ENCODE measurements around the gene ALPP. TPM values are rescaled to one million over a fixed set of nuclear protein-coding genes. Genes with fewer than 3 reads are reported as not detected.
"Not testable (repeated sequence)": the region's sequence is repeated elsewhere in the genome, so short reads cannot be mapped to it uniquely, and the experiment has no call there.

Gene ALPP
- total and polyA plus RNA-seq, 9 donors, result 0.09 to 0.30 TPM; not detected in 7

GRCh38 chr2:232407428-232408150, 29.0 kb downstream of the ALPP start:
- H3K9me3 ChIP-seq (replicated peaks; ENCODE audit: control insufficient read depth, low read depth, low read length); DNase-seq; H3K27ac ChIP-seq (ENCODE audit: low read length); H3K36me3 ChIP-seq (ENCODE audit: control insufficient read depth, insufficient read depth, low read length); H3K4me3 ChIP-seq (ENCODE audit: low read length); H3K4me1 ChIP-seq (ENCODE audit: control insufficient read depth, insufficient read depth, low read length): not testable (repeated sequence)
- H3K27me3 ChIP-seq (ENCODE audit: control insufficient read depth, insufficient read depth, low read length), result peaks cover 19% of the 10 kb centered on the region
- WGBS (ENCODE audit: insufficient coverage), result 92% methylated on average over 21 of the region's 30 CpGs

GRCh38 chr2:232408269-232408668, 29.7 kb downstream of the ALPP start:
- H3K27ac ChIP-seq (ENCODE audit: low read length); H3K4me3 ChIP-seq (ENCODE audit: low read length); H3K4me1 ChIP-seq (ENCODE audit: control insufficient read depth, insufficient read depth, low read length); DNase-seq; H3K9me3 ChIP-seq (replicated peaks; ENCODE audit: control insufficient read depth, low read depth, low read length); H3K36me3 ChIP-seq (ENCODE audit: control insufficient read depth, insufficient read depth, low read length): not testable (repeated sequence)
- WGBS (ENCODE audit: insufficient coverage), result 84% methylated on average over 5 of the region's 10 CpGs
- peaks cover 21% of the 10 kb centered on the region for H3K27me3 ChIP-seq (ENCODE audit: control insufficient read depth, insufficient read depth, low read length)

GRCh38 chr2:232409617-232410016, 31.1 kb downstream of the ALPP start:
- H3K27ac ChIP-seq (ENCODE audit: low read length); H3K4me3 ChIP-seq (ENCODE audit: low read length); H3K4me1 ChIP-seq (ENCODE audit: control insufficient read depth, insufficient read depth, low read length); H3K36me3 ChIP-seq (ENCODE audit: control insufficient read depth, insufficient read depth, low read length); DNase-seq; H3K9me3 ChIP-seq (replicated peaks; ENCODE audit: control insufficient read depth, low read depth, low read length): not testable (repeated sequence)
- H3K27me3 ChIP-seq (ENCODE audit: control insufficient read depth, insufficient read depth, low read length), result peaks cover 26% of the 10 kb centered on the region
- 51% methylated on average over 27 of the region's 40 CpGs for WGBS (ENCODE audit: insufficient coverage)

GRCh38 chr2:232410238-232410900, 31.8 kb downstream of the ALPP start:
- peaks cover 31% of the 10 kb centered on the region for H3K27me3 ChIP-seq (ENCODE audit: control insufficient read depth, insufficient read depth, low read length)
- H3K4me1 ChIP-seq (ENCODE audit: control insufficient read depth, insufficient read depth, low read length), result no peaks in the 10 kb centered on the region
- WGBS (ENCODE audit: insufficient coverage), result 69% methylated on average over 3 of the region's 7 CpGs
- H3K9me3 ChIP-seq (replicated peaks; ENCODE audit: control insufficient read depth, low read depth, low read length), result no peaks in the 10 kb centered on the region
- no peak for DNase-seq
- no peak overlapping the region for H3K27ac ChIP-seq (ENCODE audit: low read length)
- no peaks in the 10 kb centered on the region for H3K36me3 ChIP-seq (ENCODE audit: control insufficient read depth, insufficient read depth, low read length)
- H3K4me3 ChIP-seq (ENCODE audit: low read length), result no peak overlapping the region

- no peaks in the 10 kb centered on the region for H3K36me3 ChIP-seq (ENCODE audit: control insufficient read depth, insufficient read depth, low read length)
- no peak overlapping the region for H3K4me3 ChIP-seq (ENCODE audit: low read length)
- H3K27ac ChIP-seq (ENCODE audit: low read length), result no peak overlapping the region
- H3K4me1 ChIP-seq (ENCODE audit: control insufficient read depth, insufficient read depth, low read length), result no peaks in the 10 kb centered on the region
- WGBS (ENCODE audit: insufficient coverage), result 98% methylated on average over 5 of the region's 6 CpGs
- H3K27me3 ChIP-seq (ENCODE audit: control insufficient read depth, insufficient read depth, low read length), result peaks cover 40% of the 10 kb centered on the region
- no peak for DNase-seq
- H3K9me3 ChIP-seq (replicated peaks; ENCODE audit: control insufficient read depth, low read depth, low read length), result no peaks in the 10 kb centered on the region
Measured at GRCh38 chr2:232411901-232412629, 33.5 kb downstream of the ALPP start.

- Histone ChIP-seq H3K36me3 (ENCODE audit: control insufficient read depth, insufficient read depth, low read length) (no peaks in the 10 kb centered on the region), H3K4me1 (ENCODE audit: control insufficient read depth, insufficient read depth, low read length) (peaks cover under 1% of the 10 kb centered on the region), H3K4me3 (ENCODE audit: low read length) (no peak overlapping the region), H3K9me3 (replicated peaks; ENCODE audit: control insufficient read depth, low read depth, low read length) (no peaks in the 10 kb centered on the region), H3K27ac (ENCODE audit: low read length) (no peak overlapping the region), H3K27me3 (ENCODE audit: control insufficient read depth, insufficient read depth, low read length) (peaks cover 50% of the 10 kb centered on the region)
- no peak for DNase-seq
- no CpG with 5 or more reads among the region's 5 CpGs for WGBS (ENCODE audit: insufficient coverage)
Measured at GRCh38 chr2:232412986-232413385, 34.4 kb downstream of the ALPP start.

GRCh38 chr2:232415138-232415690, 36.7 kb downstream of the ALPP start:
- Histone ChIP-seq H3K4me1 (ENCODE audit: control insufficient read depth, insufficient read depth, low read length) (peaks cover 18% of the 10 kb centered on the region), H3K27me3 (ENCODE audit: control insufficient read depth, insufficient read depth, low read length) (peaks cover 66% of the 10 kb centered on the region), H3K36me3 (ENCODE audit: control insufficient read depth, insufficient read depth, low read length) (no peaks in the 10 kb centered on the region), H3K9me3 (replicated peaks; ENCODE audit: control insufficient read depth, low read depth, low read length) (no peaks in the 10 kb centered on the region), H3K27ac (ENCODE audit: low read length) (no peak overlapping the region), H3K4me3 (ENCODE audit: low read length) (no peak overlapping the region)
- 85% methylated on average over 5 of the region's 8 CpGs for WGBS (ENCODE audit: insufficient coverage)
- no peak for DNase-seq

- Histone ChIP-seq H3K4me1 (ENCODE audit: control insufficient read depth, insufficient read depth, low read length) (peaks cover 23% of the 10 kb centered on the region), H3K27me3 (ENCODE audit: control insufficient read depth, insufficient read depth, low read length) (peaks cover 67% of the 10 kb centered on the region), H3K4me3 (ENCODE audit: low read length) (no peak overlapping the region), H3K36me3 (ENCODE audit: control insufficient read depth, insufficient read depth, low read length) (no peaks in the 10 kb centered on the region), H3K9me3 (replicated peaks; ENCODE audit: control insufficient read depth, low read depth, low read length) (no peaks in the 10 kb centered on the region), H3K27ac (ENCODE audit: low read length) (no peak overlapping the region)
- 92% methylated on average over 12 of the region's 12 CpGs for WGBS (ENCODE audit: insufficient coverage)
- DNase-seq, result no peak
Measured at GRCh38 chr2:232415736-232416520, 37.4 kb downstream of the ALPP start.

GRCh38 chr2:232416521-232417470, 38.2 kb downstream of the ALPP start:
- Histone ChIP-seq H3K27ac (ENCODE audit: low read length) (no peak overlapping the region), H3K27me3 (ENCODE audit: control insufficient read depth, insufficient read depth, low read length) (peaks cover 70% of the 10 kb centered on the region), H3K4me1 (ENCODE audit: control insufficient read depth, insufficient read depth, low read length) (peaks cover 25% of the 10 kb centered on the region), H3K9me3 (replicated peaks; ENCODE audit: control insufficient read depth, low read depth, low read length) (peaks cover 4% of the 10 kb centered on the region), H3K4me3 (ENCODE audit: low read length) (no peak overlapping the region), H3K36me3 (ENCODE audit: control insufficient read depth, insufficient read depth, low read length) (no peaks in the 10 kb centered on the region)
- no peak for DNase-seq
- 77% methylated on average over 10 of the region's 17 CpGs for WGBS (ENCODE audit: insufficient coverage)
